SU-DHL-6 (cell line): ENCODE measurements around the gene TBC1D5.
A peak's percentile ranks its signal among the peaks of the same experiment; 100 is the strongest.

ENCODE experiments used
- H2AFZ ChIP-seq: fragments of 200-600 bp; sonication (generic); 2 replicates; pipeline ENCODE4 v1.6.1; 2014; ENCODE audit warnings: low read depth, mild to moderate bottlenecking, moderate library complexity, mixed read lengths, antibody characterized with exemption, low read length; ENCODE audit not compliant: severe bottlenecking
- H3F3A ChIP-seq: fragments of 200-600 bp; shearing (Covaris generic); 2 replicates; pipeline ENCODE4 v1.6.0; 2016; ENCODE audit warnings: antibody characterized with exemption, mild to moderate bottlenecking; ENCODE audit not compliant: insufficient read depth
- H3K27ac ChIP-seq: fragments of 200-600 bp; sonication (generic); 2 replicates; pipeline ENCODE4 v1.5.1; 2016; ENCODE audit warnings: low read depth, mild to moderate bottlenecking, low read length, moderate library complexity, mixed read lengths
- H3K27me3 ChIP-seq: fragments of 200-600 bp; sonication (generic), shearing (Covaris generic); 2 replicates; pipeline ENCODE4 v1.6.0; 2014; ENCODE audit warnings: mild to moderate bottlenecking, low read length
- H3K36me3 ChIP-seq: fragments of 200-600 bp; sonication (generic); 2 replicates; pipeline ENCODE4 v1.6.1; 2014; ENCODE audit warnings: mild to moderate bottlenecking, low read length, mixed read lengths
- H3K4me2 ChIP-seq: fragments of 300-600, 200-600 bp; shearing (Covaris generic), sonication (generic); 2 replicates; pipeline ENCODE4 v1.6.0; 2014; ENCODE audit warnings: low read length, low read depth, mild to moderate bottlenecking; ENCODE audit not compliant: poor library complexity, severe bottlenecking
- H3K4me3 ChIP-seq: fragments of 200-600 bp; sonication (generic); 2 replicates; pipeline ENCODE4 v1.5.1; 2014; ENCODE audit warnings: antibody characterized with exemption, low read length, mild to moderate bottlenecking, mixed read lengths; ENCODE audit not compliant: insufficient read depth, poor library complexity, severe bottlenecking
- H3K79me2 ChIP-seq: fragments of 200-600 bp; sonication (generic); 2 replicates; pipeline ENCODE4 v1.6.1; 2014; ENCODE audit warnings: mild to moderate bottlenecking, low read length, moderate library complexity; ENCODE audit not compliant: insufficient read depth
- H3K9ac ChIP-seq: fragments of 200-600 bp; sonication (generic); 2 replicates; pipeline ENCODE4 v1.7.0; 2014; ENCODE audit warnings: mild to moderate bottlenecking, low read length
- H3K9me2 ChIP-seq: fragments of 200-600 bp; sonication (generic); replicated peaks from 2 replicates; pipeline ENCODE4 v1.6.1; 2014; ENCODE audit warnings: low read length; ENCODE audit not compliant: insufficient read depth
- H3K9me3 ChIP-seq: fragments of 200-600 bp; sonication (generic); 2 replicates; pipeline ENCODE4 v1.6.1; 2014; ENCODE audit warnings: low read length, mixed read lengths; ENCODE audit not compliant: insufficient read depth
- H4K20me1 ChIP-seq: fragments of 200-600 bp; sonication (generic); 2 replicates; pipeline ENCODE4 v1.6.1; 2014; ENCODE audit warnings: low read depth, mild to moderate bottlenecking, antibody characterized with exemption, low read length, moderate library complexity, mixed read lengths
- EZH2phosphoT487 ChIP-seq: fragments of 200-600 bp; sonication (generic), shearing (Covaris generic); conservative IDR thresholded peaks from 2 replicates; pipeline ENCODE4 v1.6.1; 2018; ENCODE audit warnings: mild to moderate bottlenecking, antibody characterized with exemption, low read length, moderate library complexity, mixed read lengths
- TF ChIP-seq, protein P1 (sequence below): fragments of 200-600 bp; sonication (generic); IDR thresholded peaks from one replicate; pipeline ENCODE4 v1.5.1; 2017; ENCODE audit warnings: antibody characterized with exemption, mild to moderate bottlenecking, low read length, moderate library complexity; ENCODE audit not compliant: insufficient read depth, poor library complexity, severe bottlenecking

Gene TBC1D5

DNA sequence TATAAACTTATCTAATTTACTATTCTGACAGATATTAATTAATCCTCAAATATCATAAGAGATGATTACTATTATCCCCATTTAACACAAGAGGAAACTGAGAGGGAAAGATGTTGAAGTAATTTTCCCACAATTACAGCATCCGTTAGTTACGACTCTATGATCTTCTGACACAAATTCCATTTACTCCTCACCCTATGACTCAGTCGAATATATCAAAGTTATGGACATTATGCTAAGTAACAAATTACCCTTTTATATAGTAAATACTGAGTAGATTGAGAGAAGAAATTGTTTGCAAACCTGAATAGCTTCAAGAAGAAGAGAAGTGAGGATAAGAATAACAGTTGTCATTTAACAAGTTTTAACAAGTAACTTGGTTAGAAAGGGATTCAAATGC, 340.0 kb downstream of the TBC1D5 start:
- Histone ChIP-seq H3K9me3 (no peaks in the 10 kb centered on the region), H3K4me3 (no peak overlapping the region), H3F3A (peaks cover 3% of the 10 kb centered on the region; the same call in 1 of the 2 replicates), H4K20me1 (no peaks in the 10 kb centered on the region), H3K9me2 (no peaks in the 10 kb centered on the region), H3K4me2 (no peak overlapping the region), H3K9ac (no peak overlapping the region), H3K27ac (no peak overlapping the region), H3K36me3 (peaks cover 23% of the 10 kb centered on the region), H3K27me3 (no peaks in the 10 kb centered on the region), H2AFZ (no peak overlapping the region), H3K79me2 (no peaks in the 10 kb centered on the region)
- TF ChIP-seq EZH2phosphoT487: no peak
- TF ChIP-seq, protein P1, sequence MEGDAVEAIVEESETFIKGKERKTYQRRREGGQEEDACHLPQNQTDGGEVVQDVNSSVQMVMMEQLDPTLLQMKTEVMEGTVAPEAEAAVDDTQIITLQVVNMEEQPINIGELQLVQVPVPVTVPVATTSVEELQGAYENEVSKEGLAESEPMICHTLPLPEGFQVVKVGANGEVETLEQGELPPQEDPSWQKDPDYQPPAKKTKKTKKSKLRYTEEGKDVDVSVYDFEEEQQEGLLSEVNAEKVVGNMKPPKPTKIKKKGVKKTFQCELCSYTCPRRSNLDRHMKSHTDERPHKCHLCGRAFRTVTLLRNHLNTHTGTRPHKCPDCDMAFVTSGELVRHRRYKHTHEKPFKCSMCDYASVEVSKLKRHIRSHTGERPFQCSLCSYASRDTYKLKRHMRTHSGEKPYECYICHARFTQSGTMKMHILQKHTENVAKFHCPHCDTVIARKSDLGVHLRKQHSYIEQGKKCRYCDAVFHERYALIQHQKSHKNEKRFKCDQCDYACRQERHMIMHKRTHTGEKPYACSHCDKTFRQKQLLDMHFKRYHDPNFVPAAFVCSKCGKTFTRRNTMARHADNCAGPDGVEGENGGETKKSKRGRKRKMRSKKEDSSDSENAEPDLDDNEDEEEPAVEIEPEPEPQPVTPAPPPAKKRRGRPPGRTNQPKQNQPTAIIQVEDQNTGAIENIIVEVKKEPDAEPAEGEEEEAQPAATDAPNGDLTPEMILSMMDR: no peak

DNA sequence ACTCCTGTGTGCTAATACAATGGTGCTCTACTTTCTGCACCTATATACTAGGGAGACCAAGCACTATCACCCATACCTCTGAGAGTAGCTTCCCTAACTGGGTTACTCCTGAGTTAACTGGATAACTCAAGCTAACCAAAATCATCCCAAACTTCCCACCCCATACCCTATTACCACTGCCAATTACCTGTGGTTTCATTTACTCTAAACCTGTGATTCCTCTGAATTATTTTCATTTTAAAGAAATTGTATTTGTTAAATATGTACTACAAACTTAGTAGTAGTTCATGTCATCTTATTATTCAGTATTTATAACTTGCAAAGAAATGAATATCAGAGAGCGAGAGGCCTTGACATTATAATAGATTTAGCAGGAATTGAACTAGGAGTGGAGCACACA, 340.5 kb downstream of the TBC1D5 start:
- Histone ChIP-seq H4K20me1 (no peaks in the 10 kb centered on the region), H3K9me2 (no peaks in the 10 kb centered on the region), H3K27ac (no peak overlapping the region), H3K36me3 (peaks cover 23% of the 10 kb centered on the region), H2AFZ (no peak overlapping the region), H3K79me2 (no peaks in the 10 kb centered on the region), H3K4me2 (no peak overlapping the region), H3K9me3 (no peaks in the 10 kb centered on the region), H3K27me3 (no peaks in the 10 kb centered on the region), H3F3A (peaks cover 3% of the 10 kb centered on the region; the same call in 1 of the 2 replicates), H3K9ac (no peak overlapping the region), H3K4me3 (no peak overlapping the region)
- TF ChIP-seq, protein P1: no peak
- TF ChIP-seq EZH2phosphoT487: no peak

DNA sequence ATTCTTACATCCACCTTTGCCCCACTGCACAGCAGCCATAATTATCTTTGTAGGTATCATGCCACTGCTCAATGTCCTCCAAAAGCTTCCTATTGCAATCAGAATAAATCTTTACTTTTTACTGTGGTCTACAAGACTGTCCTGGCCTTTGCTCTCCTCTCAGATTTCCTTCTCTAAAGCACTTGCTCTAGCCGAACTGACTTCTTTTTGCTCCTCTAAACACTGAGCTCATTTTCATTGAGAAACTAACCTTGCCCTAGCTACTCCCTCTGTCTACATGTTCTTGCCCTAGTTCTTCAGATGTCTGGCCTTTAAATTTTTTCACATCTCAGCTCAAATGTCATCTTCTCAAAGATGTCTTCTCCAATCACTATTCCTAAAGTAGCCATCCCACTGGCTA, 342.8 kb downstream of the TBC1D5 start:
- H2AFZ ChIP-seq: no peak overlapping the region
- H4K20me1 ChIP-seq: no peaks in the 10 kb centered on the region
- no peak overlapping the region for H3K9ac ChIP-seq
- TF ChIP-seq EZH2phosphoT487: no peak
- TF ChIP-seq, protein P1: no peak
- H3F3A ChIP-seq: peaks cover 3% of the 10 kb centered on the region; the same call in 1 of the 2 replicates
- peaks cover 18% of the 10 kb centered on the region; the same call in 1 of the 2 replicates for H3K36me3 ChIP-seq
- H3K27ac ChIP-seq: peak overlapping the region; percentile 20; the same call in 1 of the 2 replicates
- no peaks in the 10 kb centered on the region for H3K9me3 ChIP-seq
- no peaks in the 10 kb centered on the region for H3K9me2 ChIP-seq
- H3K4me3 ChIP-seq: no peak overlapping the region
- peak overlapping the region; percentile 9 for H3K4me2 ChIP-seq
- H3K79me2 ChIP-seq: no peaks in the 10 kb centered on the region
- H3K27me3 ChIP-seq: no peaks in the 10 kb centered on the region
